ENCODE measurements around the gene SLC29A1.

SLC29A1 gene

GRCh38 chr6:44224965-44225305, 1.5 kb downstream of the SLC29A1 start:
- H3K4me3 ChIP-seq (ENCODE audit: insufficient read length, low read depth) = peak overlapping the region; percentile 58

GRCh38 chr6:44225579-44226325, 2.4 kb downstream of the SLC29A1 start:
- TF ChIP-seq YY1 (IDR thresholded peaks at IDR 0.05; ENCODE audit: insufficient read depth, insufficient read length) (no peak), SUZ12 (IDR thresholded peaks at IDR 0.05; ENCODE audit: extremely low read depth, insufficient read depth, insufficient read length) (no peak), ZNF274 (IDR thresholded peaks at IDR 0.05; ENCODE audit: low read depth, low read length) (no peak)
- peaks cover 22% of the 10 kb centered on the region for H3K36me3 ChIP-seq (ENCODE audit: insufficient read depth, insufficient read length, low read length)
- H3K4me3 ChIP-seq (ENCODE audit: insufficient read length, low read depth) = no peak overlapping the region
- peak overlapping the region; percentile 50 for H3K9ac ChIP-seq (ENCODE audit: insufficient read length, low read depth)
- DNase-seq (ENCODE audit: low read depth, low spot score) = no peak
- H3K4me1 ChIP-seq (ENCODE audit: insufficient read depth, insufficient read length) = peaks cover 22% of the 10 kb centered on the region
- H3K27me3 ChIP-seq (ENCODE audit: insufficient read depth, insufficient read length) = peaks cover 7% of the 10 kb centered on the region
- no peaks in the 10 kb centered on the region for H3K9me3 ChIP-seq (ENCODE audit: insufficient read depth, low read length)

More at GRCh38 chr6:44224965-44225305, 1.5 kb downstream of the SLC29A1 start:
- TF ChIP-seq SUZ12 (IDR thresholded peaks at IDR 0.05; ENCODE audit: extremely low read depth, insufficient read depth, insufficient read length) = no peak
- no peak for TF ChIP-seq ZNF274 (IDR thresholded peaks at IDR 0.05; ENCODE audit: low read depth, low read length)
- no peak for TF ChIP-seq YY1 (IDR thresholded peaks at IDR 0.05; ENCODE audit: insufficient read depth, insufficient read length)
- H3K9me3 ChIP-seq (ENCODE audit: insufficient read depth, low read length) = no peaks in the 10 kb centered on the region
- H3K9ac ChIP-seq (ENCODE audit: insufficient read length, low read depth) = peak overlapping the region; percentile 76
- H3K36me3 ChIP-seq (ENCODE audit: insufficient read depth, insufficient read length, low read length) = peaks cover 15% of the 10 kb centered on the region
- H3K4me1 ChIP-seq (ENCODE audit: insufficient read depth, insufficient read length) = peaks cover 22% of the 10 kb centered on the region
- DNase-seq (ENCODE audit: low read depth, low spot score) = no peak
- H3K27me3 ChIP-seq (ENCODE audit: insufficient read depth, insufficient read length) = peaks cover 7% of the 10 kb centered on the region

- TF ChIP-seq SUZ12 (IDR thresholded peaks at IDR 0.05; ENCODE audit: extremely low read depth, insufficient read depth, insufficient read length) (no peak), YY1 (IDR thresholded peaks at IDR 0.05; ENCODE audit: insufficient read depth, insufficient read length) (no peak), ZNF274 (IDR thresholded peaks at IDR 0.05; ENCODE audit: low read depth, low read length) (no peak)
- Histone ChIP-seq H3K4me1 (ENCODE audit: insufficient read depth, insufficient read length) (peaks cover 22% of the 10 kb centered on the region), H3K9me3 (ENCODE audit: insufficient read depth, low read length) (no peaks in the 10 kb centered on the region), H3K36me3 (ENCODE audit: insufficient read depth, insufficient read length, low read length) (peaks cover 29% of the 10 kb centered on the region), H3K9ac (ENCODE audit: insufficient read length, low read depth) (peak overlapping the region; percentile 50), H3K27me3 (ENCODE audit: insufficient read depth, insufficient read length) (peaks cover 7% of the 10 kb centered on the region), H3K4me3 (ENCODE audit: insufficient read length, low read depth) (no peak overlapping the region)
- no peak for DNase-seq (ENCODE audit: low read depth, low spot score)
Measured at GRCh38 chr6:44226368-44227147, 3.2 kb downstream of the SLC29A1 start.

DNA sequence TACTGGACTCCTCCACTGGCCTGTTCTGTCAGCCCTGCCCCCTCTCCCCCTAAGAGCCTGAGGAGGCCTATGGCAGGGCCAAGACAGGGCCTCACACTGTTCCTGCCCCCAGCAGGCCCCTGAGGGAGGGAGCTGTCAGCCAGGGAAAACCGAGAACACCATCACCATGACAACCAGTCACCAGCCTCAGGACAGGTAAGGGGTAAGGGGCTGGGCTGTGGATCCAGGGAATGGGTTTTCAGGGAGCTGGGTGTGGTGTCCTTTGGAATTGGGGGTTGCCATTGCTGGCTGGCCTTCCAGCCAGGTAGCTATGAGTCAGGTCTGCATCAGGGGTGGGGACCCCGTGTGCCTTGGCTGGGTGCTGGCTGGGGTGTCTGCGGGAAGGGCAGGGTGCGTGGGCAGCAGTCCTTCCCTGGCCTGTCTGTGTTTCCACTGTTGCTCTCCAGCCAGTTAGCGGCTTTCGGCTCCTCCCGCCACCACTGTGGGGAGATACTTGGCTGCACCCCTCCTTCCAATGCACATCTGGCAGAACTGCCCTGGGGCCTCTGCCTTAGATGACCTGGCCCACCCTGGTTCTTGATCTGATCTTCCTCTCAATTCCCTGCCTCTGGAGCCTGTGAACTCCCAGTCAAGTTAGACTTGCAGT, 3.9 kb downstream of the SLC29A1 start:
- DNase-seq (ENCODE audit: low read depth, low spot score) = no peak
- no peak overlapping the region for H3K4me3 ChIP-seq (ENCODE audit: insufficient read length, low read depth)
- H3K27me3 ChIP-seq (ENCODE audit: insufficient read depth, insufficient read length) = peaks cover 7% of the 10 kb centered on the region
- H3K4me1 ChIP-seq (ENCODE audit: insufficient read depth, insufficient read length) = peaks cover 22% of the 10 kb centered on the region
- no peak for TF ChIP-seq YY1 (IDR thresholded peaks at IDR 0.05; ENCODE audit: insufficient read depth, insufficient read length)
- TF ChIP-seq ZNF274 (IDR thresholded peaks at IDR 0.05; ENCODE audit: low read depth, low read length) = no peak
- TF ChIP-seq SUZ12 (IDR thresholded peaks at IDR 0.05; ENCODE audit: extremely low read depth, insufficient read depth, insufficient read length) = no peak
- H3K36me3 ChIP-seq (ENCODE audit: insufficient read depth, insufficient read length, low read length) = peaks cover 36% of the 10 kb centered on the region
- H3K9me3 ChIP-seq (ENCODE audit: insufficient read depth, low read length) = no peaks in the 10 kb centered on the region
- H3K9ac ChIP-seq (ENCODE audit: insufficient read length, low read depth) = no peak overlapping the region

DNA sequence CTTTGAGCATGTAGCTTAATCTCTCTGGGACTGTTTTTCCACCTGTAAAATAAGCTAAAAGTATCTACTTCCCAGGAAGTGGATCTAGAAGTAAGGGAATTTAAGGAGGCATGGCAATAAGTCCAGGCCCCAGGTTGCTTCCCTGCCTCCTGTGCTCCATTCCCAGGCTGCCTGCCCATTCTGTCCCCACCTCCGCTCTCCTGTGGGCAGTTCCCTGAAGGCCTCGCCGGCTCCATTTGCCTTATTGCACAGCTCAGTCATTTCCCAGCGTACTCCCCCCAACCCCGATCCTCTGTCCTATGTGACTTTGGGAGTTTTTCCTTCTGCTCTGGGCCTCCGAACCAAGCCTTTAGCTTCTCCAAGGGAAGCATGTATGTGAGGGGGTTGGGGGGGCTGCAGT, 4.6 kb downstream of the SLC29A1 start:
- H3K27me3 ChIP-seq (ENCODE audit: insufficient read depth, insufficient read length) = peaks cover 1% of the 10 kb centered on the region
- peaks cover 43% of the 10 kb centered on the region for H3K36me3 ChIP-seq (ENCODE audit: insufficient read depth, insufficient read length, low read length)
- no peak overlapping the region for H3K9ac ChIP-seq (ENCODE audit: insufficient read length, low read depth)
- H3K4me3 ChIP-seq (ENCODE audit: insufficient read length, low read depth) = no peak overlapping the region
- DNase-seq (ENCODE audit: low read depth, low spot score) = no peak
- TF ChIP-seq ZNF274 (IDR thresholded peaks at IDR 0.05; ENCODE audit: low read depth, low read length) (no peak), YY1 (IDR thresholded peaks at IDR 0.05; ENCODE audit: insufficient read depth, insufficient read length) (no peak), SUZ12 (IDR thresholded peaks at IDR 0.05; ENCODE audit: extremely low read depth, insufficient read depth, insufficient read length) (no peak)
- H3K4me1 ChIP-seq (ENCODE audit: insufficient read depth, insufficient read length) = peaks cover 20% of the 10 kb centered on the region
- no peaks in the 10 kb centered on the region for H3K9me3 ChIP-seq (ENCODE audit: insufficient read depth, low read length)

DNA sequence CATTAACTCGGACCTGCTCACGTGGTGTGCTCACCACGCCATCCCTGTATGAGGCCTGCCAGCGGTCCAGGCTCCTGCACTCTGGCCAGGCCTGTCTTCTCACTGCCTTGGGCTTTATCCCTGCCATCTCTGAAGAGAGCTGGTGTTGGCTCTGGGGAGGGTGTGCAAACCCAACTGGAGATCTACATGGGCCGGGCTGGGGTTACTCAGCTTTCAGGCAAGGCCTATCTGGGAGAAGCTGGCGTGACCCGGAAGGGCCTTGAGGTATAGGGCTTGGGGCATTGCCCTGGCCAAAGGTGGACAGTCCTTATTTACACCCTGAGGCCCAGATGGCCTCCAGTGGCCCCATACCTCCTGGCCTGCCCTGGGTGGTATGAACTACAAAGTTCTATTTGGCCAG, 5.0 kb downstream of the SLC29A1 start:
- Histone ChIP-seq H3K4me3 (ENCODE audit: insufficient read length, low read depth) (no peak overlapping the region), H3K4me1 (ENCODE audit: insufficient read depth, insufficient read length) (peaks cover 20% of the 10 kb centered on the region), H3K27me3 (ENCODE audit: insufficient read depth, insufficient read length) (no peaks in the 10 kb centered on the region), H3K9me3 (ENCODE audit: insufficient read depth, low read length) (no peaks in the 10 kb centered on the region), H3K9ac (ENCODE audit: insufficient read length, low read depth) (no peak overlapping the region), H3K36me3 (ENCODE audit: insufficient read depth, insufficient read length, low read length) (peaks cover 47% of the 10 kb centered on the region)
- DNase-seq (ENCODE audit: low read depth, low spot score) = no peak
- no peak for TF ChIP-seq YY1 (IDR thresholded peaks at IDR 0.05; ENCODE audit: insufficient read depth, insufficient read length)
- no peak for TF ChIP-seq SUZ12 (IDR thresholded peaks at IDR 0.05; ENCODE audit: extremely low read depth, insufficient read depth, insufficient read length)
- TF ChIP-seq ZNF274 (IDR thresholded peaks at IDR 0.05; ENCODE audit: low read depth, low read length) = no peak

DNA sequence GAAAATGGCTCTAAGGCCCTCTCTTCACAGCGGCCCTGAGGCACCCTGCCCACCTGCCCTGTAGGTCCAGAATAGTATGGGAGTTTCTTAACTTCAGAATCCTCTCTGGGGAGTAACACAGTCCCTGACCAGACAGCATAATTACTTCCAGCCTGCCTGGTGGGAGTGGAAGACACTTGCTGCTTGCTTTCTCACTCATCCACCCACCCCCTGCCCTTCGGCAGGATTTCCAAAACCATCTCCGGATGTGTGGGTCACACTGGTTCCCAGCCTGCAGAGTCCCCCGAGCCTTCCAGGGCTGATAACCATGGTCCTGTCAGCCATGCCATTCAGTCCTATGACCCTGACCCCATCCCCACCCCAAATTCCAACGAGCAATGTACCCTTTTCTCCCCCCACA, 5.4 kb downstream of the SLC29A1 start:
- H3K9ac ChIP-seq (ENCODE audit: insufficient read length, low read depth) = no peak overlapping the region
- H3K27me3 ChIP-seq (ENCODE audit: insufficient read depth, insufficient read length) = no peaks in the 10 kb centered on the region
- no peaks in the 10 kb centered on the region for H3K9me3 ChIP-seq (ENCODE audit: insufficient read depth, low read length)
- peaks cover 51% of the 10 kb centered on the region for H3K36me3 ChIP-seq (ENCODE audit: insufficient read depth, insufficient read length, low read length)
- peaks cover 23% of the 10 kb centered on the region for H3K4me1 ChIP-seq (ENCODE audit: insufficient read depth, insufficient read length)
- TF ChIP-seq YY1 (IDR thresholded peaks at IDR 0.05; ENCODE audit: insufficient read depth, insufficient read length) = no peak
- no peak for TF ChIP-seq SUZ12 (IDR thresholded peaks at IDR 0.05; ENCODE audit: extremely low read depth, insufficient read depth, insufficient read length)
- TF ChIP-seq ZNF274 (IDR thresholded peaks at IDR 0.05; ENCODE audit: low read depth, low read length) = no peak
- no peak for DNase-seq (ENCODE audit: low read depth, low spot score)
- H3K4me3 ChIP-seq (ENCODE audit: insufficient read length, low read depth) = no peak overlapping the region

Data from NT2/D1 (cell line).